ENCODE results near the gene HTRA3.

HTRA3 gene

DNA sequence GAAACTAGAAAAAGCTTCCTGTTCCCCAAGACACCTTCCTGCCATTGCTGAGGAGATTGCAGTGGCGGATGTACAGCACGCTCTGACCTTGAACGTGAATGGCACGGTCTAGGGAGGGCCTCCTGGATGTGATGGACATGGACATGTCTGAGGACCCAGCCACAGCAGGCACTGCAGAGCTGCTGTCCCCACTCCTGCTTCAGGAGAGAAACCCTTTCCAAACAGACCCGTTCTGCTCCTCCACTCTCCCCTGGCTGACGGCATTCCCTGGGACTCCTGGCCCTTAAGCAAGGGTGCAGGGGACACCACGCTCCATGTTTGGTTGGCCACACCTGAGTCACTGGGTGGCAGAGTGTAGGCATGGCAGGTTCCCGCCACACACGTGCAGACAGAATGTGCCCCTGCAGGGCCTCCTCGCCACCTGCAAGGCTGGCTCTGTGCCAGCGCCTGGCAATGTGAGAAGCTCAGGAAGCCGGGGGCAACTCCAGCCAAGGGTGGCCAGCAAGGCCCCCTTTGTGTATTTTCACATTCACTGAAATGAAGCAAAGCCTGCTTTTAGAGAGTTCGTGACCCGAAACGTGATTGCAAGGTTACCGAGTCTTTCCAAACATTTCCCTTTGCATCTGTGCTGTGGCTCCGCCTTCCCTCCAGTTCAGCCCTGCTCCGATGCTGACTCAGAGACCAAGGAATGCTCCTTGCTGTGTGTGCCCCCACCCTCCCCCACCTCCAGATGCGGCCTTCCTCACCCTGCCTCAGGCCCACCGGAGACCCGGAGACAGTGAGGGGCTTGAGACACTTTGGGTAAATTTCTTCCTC lies 46.1 kb downstream of the HTRA3 start:
- DNase-seq, result peak; percentile 88

DNA sequence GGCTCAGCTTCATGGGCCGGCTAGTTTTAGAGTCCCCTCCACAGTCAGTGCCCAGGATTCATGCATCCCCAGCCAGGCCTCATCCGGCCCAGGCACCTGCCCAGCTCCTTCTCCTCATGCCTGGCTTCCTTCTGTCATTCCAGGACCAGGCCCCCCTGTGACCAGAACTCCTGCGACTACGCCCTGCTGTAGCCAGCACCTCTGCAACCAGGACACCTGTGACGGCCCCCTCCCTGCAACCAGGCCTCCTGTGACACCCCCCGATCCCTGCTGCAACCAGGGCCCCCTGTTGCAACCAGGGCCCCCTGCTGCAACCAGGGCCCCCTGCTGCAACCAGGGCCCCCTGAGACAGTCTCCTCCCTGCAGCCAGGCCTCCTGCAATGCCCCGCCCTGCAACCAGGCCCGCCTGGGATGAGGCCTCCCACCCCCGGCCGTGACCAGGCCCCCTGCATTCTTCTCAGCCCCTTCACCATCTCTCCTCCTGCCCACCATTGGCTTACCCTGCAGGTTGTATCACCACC lies 46.8 kb downstream of the HTRA3 start:
- no peak for DNase-seq

DNA sequence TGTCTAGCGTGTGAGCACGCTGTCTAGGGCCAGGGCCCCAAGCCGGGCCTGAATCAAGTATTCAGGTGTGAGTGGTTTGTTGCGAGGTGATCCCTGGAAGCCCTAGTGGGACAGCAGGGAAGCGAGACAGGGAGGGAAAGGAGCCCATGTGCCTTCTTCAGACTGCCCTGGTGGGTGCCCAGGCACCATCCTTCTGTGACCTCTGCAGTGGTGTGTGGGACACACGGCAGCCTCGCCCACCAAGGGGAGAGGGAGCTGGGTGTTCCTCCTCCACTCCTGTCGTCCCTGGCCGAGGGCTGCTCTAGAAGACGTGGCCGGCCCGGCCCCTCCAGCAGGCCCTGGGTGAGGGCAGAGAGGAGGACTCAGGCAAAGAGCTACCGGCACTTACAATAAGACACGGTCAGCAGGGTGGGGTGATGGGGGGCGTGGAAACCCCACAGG lies 47.4 kb downstream of the HTRA3 start:
- no peak for DNase-seq

DNA sequence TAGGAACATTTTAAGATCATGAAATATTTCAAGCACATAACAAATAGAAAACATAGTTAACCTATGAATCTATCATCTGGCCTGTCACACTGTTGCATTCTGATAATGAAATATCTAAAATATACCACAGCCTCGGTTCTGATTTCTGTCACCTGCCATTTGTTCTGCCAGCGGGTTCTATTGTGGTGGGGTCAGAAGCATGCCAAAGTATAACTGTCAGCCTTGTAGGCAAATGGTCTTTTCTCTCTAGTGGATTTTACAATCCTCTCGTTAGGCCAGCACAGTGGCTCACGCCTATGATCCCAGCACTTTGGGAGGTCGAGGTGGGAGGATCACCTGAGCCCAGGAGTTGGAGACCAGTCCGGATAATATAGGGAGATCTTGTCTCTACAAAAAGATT lies 47.9 kb downstream of the HTRA3 start:
- DNase-seq, result no peak

DNA sequence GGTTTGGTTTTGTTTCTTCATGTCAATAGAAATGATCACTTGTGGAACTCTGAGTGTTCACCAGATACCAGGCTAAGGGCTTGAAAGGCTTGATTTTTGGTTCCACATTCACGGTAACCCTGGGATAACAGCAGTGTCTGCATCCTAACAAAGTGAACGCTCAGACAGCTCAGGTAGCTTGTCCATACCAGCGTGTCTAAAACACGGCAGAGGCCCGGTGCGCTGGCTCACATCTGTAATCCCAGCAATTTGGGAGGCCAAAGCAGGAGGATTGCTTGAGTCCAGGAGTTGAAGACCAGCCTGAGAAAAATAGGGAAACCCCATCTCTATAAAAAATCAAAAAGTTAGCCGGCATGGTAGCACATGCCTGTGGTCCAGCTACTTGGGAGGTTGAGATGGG lies 49.0 kb downstream of the HTRA3 start:
- no peak for DNase-seq

DNA sequence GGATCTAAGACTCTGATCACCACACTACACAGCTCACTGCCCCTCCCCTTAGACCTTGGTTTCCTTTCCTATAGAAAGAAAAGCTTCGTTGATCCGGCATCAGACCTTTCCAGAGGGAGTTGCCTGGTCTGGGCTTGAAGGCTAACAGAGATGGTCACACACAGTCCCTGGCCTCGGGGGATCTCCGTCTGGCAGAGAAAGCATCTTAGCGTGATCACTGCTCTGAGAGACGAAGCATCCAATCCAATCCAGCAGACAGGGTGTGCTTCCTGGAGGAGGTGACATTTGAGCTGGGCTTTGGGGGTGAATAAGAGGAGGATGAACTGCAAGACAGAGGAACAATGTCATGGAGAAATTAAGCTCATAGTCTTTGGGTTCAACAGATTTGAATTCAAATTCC lies 49.5 kb downstream of the HTRA3 start:
- DNase-seq, result no peak

DNA sequence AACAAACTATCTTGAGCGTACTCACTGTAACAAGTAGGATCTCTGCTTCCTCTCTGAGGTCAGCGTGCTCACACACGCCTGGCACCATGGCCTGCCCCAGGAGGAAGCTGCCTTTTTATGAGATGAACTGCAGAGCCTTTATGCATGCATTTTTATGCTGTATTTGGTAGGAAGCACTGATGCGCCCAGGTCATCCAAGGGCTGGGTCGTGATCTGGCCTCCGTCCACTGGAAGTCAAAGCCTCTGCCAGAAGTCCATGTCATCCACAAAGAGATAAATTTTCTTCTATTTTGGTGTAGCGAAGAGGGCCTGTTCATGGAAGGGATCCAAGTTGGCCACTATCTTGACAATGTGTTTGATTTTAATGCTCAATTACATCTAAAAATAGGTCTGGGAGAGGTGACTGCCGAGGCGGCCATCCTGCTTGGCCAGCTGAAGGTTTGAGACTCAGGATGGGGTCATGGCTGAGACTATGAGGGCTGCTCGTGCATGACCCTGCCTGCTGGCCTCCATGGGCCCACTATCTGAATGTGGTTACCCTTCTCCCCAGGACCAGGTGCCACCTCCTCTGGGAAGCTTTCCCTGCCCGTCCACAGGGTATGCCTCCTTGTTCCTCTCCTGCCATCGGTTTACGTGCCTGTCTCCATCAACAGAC lies 50.3 kb downstream of the HTRA3 start:
- no peak for DNase-seq

DNA sequence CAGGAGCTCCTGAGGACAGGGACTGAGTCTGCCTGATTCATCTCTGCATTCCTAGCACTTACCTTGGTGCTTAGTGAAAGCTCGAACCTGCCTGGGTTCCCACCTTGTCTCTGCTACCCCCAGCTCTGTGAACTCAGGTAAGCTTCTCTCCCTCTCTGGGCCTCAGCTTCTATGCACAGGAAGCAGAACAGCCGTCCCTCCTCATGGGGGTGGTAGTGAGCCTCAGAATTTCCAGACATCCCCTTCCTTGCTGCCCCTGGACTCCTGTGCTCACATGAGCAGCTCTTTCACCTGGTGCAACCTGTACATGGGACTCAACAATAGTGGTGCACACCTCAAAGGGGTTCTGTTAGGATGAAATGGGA lies 50.8 kb downstream of the HTRA3 start:
- no peak for DNase-seq

DNA sequence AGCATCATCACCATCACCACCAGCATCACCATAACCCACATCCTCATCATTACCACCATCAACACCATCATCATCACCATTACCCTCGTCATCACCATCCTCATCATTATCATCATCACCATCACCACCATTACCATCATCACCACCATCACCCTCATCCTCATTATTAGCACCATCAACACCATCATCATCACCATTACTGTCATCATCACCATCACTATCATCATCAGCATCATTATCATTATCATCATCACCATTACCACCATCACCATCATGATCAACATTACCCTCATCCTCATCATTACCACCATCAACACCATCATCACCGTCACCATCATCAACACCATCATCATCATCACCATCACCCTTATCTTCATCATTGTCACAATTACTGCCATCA lies 51.7 kb downstream of the HTRA3 start:
- no peak for DNase-seq

DNA sequence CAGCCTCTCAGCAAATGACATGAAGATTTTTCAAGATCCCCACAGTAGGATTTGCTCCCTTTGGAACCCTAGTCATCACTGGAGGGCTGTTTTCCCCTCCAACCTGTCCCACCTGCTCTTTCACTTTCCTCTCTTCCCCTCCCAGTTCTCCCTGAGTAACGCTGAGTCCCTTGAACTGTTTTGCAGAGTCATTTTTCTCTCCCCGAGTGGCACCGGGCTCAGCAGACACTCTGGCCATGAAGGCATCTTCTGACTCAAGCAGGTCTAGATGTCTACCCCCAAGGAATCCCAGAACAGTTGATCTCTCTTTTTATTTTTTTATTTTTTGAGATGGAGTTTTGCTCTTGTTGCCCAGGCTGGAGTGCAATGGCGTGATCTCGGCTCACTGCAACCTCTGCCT lies 52.2 kb downstream of the HTRA3 start:
- no peak for DNase-seq

DNA sequence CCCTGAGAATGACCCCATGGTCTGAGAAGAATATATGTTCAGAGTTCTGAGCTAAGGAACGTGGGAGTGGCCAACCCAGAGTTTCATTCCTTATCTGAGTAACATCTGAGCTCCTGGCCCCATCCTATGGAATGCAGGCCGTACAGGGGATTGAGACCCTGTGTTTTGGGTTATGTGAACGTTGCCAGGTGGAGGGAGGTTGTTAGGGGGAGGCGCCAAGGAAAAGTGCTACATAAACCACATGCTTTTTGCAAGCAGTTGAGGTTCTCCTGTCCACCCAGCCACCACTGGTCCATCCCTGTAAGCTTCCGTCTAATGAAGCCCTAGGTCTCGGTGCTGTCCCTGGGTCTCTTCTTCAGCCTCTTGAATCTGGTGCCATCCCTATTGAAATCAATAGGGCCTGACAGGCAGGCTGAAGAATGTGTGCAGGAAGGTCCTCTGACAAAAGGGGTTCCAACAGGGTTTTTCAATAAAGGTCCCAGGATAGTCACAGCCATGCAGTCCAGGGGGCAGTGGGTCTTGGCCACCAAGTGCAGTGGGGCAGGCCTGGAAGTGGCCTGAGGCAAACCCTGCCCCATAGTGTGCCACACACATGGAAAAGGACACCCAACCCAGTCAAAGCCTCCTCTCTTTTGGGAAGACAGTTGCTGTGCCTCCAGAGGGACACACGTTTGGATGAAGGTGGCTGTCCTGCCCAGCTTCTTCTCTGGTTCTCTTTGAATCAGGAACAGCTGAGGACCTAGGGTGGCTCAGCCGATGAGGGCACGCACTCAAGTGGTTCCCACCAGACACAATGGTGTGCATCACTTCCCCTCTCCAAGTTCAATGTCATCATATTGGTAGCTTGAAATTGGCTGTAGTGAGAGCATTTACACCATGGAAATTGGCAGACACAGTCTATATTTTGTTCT lies 53.5 kb downstream of the HTRA3 start:
- no peak for DNase-seq

DNA sequence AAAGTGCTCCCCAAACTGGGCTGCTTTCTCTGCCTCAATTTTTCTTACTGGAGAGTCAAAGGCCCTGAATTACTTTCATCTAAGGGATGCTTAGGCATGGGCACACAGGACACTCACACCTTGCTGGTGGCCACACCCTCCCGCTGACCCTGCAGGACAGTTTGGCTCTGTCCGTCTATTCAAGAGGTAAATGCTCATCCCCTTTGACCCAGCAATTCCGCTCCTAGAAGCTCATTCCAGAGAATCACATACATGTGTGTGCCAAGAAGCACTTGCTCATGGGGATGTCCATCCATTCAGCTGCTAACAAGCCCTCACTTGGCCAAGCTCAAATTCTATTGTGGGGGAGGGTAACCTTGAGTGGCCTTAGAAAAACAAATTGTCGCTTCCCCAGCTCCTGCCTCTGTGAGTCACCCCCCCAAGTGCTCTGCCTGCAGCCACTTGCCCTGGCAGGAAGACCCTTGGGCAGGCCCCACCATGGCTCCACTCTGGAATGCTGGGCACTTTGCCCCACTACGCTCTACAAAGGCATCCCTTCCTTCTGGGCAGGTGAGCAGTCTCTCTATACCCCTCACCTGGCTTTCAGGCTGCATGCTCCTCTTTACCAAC lies 54.5 kb downstream of the HTRA3 start:
- no peak for DNase-seq

DNA sequence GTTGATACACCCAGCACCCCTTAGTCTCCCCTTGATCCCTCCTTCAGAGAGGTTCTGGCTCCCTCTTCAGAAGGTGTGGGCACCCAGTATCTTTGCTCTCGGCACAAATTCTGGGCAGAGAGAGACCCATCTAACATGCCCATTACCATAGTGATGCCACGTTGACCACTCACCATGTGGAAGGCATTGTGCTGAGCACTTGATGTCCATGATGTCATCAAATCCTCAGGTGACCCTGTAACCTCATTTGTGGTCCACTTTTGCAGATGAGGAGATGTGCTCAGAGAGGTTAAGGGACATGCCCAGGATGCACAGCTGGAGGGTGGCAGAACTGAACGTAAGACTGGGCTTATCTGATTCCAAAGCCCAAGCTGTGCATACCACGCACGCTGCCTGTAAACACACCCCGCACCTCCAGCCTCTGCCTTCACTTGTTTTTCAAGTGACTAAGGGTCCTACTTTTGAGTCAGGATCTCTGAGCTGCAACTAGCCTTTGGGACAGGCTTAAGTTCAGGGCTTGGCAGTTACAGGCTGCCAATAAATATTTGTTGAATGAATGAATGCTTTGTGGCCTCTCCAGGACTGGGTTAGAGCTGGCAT lies 55.2 kb downstream of the HTRA3 start:
- no peak for DNase-seq

DNA sequence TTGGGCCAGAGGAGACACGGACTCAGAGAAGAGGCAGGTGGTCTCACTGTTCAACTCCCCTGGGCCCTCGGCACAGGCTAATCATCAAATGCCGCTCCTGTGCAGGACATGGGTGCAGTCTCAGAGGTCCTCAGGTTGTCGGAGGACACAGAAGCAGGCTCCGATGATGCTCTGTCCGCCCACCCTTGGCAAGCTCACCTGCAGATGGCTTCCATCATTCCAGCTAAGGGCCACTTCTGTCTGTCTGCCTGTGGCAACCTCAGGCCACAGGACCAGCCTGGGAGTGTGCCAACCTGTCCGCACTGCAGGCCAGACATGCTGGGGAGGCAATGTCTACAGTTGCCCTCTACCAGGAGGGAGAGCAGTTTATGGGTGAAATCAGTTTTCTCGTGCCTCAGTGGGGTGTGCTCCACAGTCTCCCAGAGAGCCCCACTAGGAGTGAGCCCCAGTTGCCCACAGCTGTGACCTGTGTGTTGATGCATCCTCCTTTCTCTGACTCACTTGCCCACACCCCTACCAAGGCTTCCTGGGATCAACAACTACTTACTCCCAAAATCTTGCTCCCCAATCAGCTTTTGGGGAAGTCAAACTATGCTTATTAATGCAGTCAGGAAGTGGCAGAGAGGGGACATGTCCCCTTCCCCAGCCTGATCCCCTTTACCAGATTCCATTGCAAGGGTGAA lies 55.9 kb downstream of the HTRA3 start:
- no peak for DNase-seq

DNA sequence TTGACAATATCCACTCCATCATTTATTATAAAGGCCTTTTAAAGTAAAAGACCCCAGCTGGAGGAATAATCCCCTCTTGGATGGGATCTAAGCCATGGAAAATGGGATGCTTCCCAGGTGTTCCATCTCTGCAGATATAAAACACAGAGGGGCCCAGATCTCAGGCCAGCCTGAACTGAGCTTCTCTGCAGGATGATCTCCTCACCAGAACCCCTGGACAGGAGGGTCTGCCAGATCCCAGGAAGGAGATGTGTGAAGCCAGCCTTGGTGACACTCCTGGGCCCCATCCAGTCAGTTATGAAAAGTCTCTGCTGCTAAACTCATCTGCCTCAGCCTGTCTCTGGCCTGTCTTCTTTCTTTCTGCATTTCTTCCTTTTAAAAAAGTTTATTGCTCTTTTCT lies 56.7 kb downstream of the HTRA3 start:
- no peak for DNase-seq

DNA sequence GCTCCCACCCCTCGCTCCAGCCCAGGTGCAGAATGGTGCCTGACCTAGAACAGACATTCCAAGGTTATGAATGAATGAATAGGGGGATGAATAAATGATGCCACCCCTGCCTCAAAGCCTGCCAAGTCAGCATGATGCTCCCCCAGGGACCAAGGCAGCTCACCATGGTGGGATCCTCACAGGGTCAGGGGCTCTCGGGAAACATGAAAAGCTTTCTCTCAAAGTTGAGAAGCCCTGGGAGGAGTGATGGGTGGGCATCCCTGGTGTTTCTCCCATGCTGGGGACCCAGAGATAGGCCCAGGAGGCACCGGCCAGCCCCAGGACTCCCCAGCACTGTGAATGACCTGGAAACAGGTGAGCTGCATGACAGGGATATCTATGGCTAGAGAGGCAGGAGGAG lies 58.9 kb downstream of the HTRA3 start:
- DNase-seq, result no peak

DNA sequence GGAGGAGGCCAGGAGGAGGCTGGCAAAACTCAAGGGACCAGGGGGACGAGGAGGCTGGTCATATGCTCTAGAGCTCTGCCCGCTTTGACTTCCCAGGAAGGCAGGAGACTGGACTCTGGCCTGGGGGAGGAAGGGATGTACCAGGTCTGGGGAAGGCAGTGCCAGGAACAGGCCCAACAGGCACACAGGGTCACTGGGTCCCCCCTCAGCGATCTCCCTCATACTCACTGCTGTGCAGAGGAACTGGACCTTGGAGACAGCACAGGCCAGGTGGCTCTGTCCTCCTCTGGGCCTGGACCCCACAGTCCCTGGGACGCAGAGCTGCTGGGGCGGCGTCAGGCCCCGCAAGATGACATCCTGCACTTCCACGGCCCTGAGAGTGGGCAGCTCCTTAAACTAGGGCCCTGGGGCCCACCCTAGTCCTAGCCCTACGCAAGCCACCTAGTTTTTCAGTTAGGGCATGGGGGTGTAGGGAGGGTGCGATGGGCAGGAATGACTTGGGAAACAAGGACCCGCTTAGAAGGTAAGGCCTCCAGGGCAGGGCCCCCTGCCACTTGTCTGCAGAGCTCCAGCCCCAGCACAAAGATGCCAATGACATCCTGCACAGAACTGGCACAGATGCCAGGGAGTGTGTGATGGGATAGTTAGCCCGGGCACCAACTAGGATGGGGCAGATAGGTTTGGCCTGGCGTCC lies 59.5 kb downstream of the HTRA3 start:
- no peak for DNase-seq

DNA sequence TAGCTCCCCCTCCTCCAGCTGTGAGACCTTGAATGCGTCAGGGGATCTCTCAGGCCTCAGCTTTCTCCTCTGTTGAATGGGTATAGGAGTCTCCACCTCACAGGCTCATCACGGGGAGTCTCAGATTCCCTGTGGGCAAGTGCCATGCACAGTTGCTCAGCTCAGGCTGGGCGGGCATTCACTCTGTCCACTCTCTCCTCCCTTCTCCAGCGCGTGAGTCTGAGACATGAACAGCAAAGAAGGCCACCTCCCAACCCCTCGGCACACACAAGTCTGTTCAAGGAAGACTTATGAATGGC lies 60.0 kb downstream of the HTRA3 start:
- DNase-seq, result no peak

DNA sequence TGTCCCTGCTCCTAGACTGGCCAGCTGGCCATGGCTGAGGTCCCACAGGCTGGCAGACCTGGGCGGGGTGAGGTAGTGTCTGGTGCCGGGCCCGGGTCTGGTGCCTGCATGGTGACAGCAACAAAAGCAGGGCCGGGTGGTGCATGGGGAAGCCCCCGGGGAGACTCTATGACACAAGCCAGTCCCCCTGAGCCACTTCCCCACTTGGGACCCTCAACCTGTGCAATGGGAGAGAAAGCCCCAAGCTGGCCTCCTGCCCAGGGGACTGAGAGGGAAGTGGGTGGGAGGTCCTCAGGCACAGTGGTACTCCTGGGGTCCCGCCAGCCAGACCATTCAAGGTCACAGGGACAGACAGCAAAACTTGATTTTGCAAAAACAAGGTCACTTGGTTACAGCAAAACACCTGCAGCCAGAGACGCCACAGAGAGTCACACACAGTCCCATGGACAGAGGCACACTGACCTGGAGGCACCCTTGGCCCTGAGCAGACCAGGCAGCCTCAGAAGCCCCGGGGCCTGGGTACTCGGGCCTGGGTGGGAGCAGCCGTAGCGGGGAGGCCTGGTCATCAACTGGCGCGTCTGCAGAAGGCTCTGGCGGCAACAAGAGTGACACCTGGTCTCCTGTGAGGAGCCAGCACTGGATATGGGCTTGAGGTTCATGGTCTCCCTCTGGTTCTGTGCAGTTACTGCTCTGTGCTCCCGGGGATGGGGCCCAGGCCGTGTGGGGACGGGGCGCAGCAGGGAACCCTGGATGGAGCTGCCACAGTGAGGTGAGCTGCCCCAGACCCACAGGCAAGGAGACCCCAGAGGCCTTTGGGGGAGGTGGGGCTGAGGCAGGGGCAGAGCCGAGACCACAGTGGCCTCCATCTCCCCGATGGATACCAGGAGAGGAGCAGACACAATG lies 60.6 kb downstream of the HTRA3 start:
- DNase-seq, result no peak

DNA sequence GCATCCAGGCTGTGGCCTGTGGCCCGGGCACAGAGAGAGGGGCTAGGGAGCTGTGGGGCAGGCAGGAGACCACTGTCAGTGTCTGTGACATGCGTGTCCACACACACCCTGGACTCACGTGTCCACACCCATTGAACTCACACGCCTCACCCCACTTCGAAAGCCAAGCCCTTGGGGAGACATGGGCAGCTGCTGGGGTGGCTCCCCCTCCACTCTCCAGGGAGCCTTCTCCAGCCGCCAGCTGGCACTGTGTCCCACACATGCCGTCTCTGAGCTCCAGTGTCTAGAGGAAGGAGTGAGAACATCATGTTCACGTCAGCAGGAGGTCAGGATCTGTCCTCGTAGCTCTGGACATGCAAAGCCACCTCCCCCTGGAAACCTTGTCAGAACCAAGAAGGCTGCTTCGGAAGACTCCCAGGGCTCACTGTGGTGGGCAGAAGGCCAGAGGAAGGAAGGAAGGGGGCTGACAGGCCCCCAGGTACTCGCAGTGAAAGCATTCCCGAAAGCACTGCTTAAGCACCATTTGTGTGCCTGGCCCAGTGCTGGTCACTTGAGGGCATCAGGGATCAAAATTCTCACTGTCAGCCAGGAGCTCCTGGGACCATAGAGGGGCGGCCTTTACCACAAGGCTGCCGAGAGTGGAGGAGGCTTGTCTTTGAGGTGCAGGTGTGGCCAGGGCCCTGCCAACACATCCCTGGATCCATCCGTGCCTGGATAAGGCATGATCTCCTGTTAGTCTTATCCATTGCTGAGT lies 61.4 kb downstream of the HTRA3 start:
- DNase-seq, result no peak

Data from RPMI8226 (cell line).